NCI-H524 (cell line): ENCODE data around the gene LDB2.

Experiments
- DNase-seq, 2 experiments: peaks; one replicate each; lab custom pipeline; 2025; lab: John Stamatoyannopoulos, UW

The LDB2 gene

DNA sequence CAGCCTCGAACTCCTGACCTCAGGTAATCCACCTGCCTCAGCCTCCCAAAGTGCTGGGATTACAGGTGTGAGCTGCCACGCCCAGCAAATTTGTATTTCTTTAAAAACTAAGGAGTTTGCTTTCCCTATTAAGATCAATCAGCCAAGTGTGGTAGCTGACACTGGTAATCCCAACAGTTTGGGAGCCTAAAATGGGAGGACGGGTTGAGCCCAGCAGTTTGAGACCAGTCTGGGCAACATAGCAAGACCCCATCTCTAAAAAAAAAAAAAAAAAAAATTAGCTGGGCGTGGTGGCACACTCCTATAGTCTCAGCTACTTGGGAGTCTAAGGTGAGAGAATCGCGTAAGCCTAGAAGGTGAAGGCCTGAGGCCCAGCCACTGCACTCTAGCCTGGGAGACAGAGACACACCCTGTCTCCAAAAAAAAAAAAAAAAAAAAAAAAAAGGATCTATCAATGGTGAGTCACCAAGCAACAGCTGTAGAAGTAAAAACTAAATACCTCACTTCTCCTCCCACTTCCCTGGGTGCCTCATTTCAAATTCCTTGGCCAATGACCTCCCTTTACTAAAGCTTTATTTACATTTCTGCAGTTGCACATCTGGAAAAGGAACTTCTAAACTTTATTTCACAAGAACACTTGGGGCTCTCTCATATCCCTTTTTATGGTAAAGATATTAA, 54.5 kb downstream of the LDB2 start:
- no peak for DNase-seq

GRCh38 chr4:16838226-16838875, 60.1 kb downstream of the LDB2 start:
- no peak for DNase-seq

- DNase-seq = no peak
Observed at GRCh38 chr4:16837475-16837874, 61.0 kb downstream of the LDB2 start.

DNA sequence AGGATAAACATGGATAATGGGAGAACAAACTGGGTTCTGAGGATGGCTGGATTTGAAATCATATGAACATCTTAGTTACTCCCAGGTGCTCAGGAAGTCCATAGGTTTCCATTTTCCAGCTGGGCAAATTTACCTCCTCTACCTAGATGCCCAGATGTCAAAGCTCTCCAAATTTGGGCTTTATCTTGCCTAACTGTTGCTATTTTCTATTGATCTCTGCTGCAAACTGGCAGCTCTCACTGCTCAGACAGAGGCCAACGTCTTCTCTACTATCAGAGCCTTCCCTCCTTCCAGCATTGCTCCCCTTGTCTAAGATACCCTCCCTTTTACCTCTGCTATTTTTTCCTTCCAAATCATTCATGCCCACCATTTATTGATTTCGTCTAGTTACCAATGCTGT, 62.1 kb downstream of the LDB2 start:
- no peak for DNase-seq

DNA sequence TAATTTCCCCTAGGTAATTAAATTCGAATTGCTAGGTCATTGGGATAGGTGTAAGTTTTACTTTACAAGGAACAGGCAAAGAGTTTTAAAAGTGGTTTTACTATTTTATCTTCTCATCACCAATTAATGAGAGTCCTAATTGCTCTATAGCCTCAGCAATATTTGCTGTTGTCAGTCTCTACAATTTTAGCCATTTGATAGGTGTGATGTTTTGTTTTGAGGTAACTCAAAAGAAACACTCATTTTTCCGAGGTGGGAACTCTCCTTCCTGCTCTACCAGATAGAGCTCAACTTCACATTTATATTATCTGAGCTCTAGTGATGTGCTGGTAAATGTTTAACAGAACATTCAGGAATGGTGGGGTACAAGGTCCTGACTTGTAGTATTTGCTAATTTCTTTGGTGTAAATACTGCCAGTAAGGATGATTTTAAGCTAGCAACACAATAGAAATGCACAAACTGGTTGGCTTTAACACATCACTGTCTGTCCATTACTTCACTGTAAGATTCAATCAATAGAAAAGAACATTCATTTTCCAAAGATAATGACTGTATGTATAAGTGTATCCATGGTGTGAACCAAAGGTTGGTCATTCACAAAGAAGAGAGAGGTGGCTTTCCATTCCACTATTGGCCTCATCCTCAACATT, 62.7 kb downstream of the LDB2 start:
- DNase-seq = no peak

DNA sequence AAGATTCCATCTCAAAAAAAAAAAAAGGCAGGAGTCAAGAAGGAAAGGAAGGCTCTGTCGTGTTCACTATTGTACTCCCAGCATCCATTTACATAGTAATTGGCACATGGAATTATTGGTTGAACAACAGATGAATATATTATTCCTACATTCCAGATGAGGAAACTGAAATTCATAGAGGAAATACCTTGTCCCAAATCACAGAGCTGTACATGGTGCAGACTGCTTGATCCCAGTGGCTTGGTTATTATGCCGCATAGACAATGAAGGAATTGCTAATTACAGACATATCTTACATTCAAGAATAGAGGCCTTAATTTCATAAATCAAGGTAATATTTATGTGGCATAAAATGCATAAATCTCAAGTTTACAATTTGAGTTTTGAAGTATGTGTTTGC, 63.6 kb downstream of the LDB2 start:
- no peak for DNase-seq

DNA sequence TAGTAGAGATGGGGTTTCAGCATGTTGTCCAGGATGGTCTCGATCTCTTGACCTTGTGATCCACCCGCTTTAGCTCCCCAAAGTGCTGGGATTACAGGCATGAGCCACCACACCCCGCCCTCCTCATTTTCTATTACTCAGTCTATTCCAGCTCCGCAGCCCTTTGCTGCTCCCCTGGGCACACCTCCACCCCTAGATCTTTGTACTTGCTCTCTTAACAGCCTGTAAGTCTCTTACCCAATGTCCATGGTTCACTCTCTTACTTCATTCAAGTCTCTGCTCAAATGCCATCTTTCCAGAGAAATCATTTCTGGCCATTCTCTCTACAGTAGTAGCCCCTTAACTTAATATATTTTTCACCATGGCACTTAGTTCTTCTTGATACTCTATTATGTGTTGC, 64.7 kb downstream of the LDB2 start:
- no peak for DNase-seq

DNA sequence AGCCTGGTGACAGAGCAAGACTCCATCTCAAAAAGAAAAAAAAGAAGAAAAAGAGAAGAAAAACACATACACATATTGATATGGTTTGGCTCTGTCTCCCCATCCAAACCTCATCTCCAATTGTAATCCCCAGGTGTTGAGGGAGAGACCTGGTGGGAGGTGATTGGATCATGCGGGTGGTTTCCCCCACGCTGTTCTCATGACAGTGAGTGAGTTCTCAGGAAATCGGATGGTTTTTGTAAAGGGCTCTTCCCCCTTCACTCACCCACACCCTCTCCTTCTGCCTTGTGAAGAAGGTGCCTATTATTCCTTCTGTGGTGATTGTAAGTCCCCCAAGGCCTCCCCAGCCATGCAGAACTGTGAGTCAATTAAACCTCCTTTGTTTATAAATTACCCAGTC, 68.4 kb downstream of the LDB2 start:
- no peak for DNase-seq

DNA sequence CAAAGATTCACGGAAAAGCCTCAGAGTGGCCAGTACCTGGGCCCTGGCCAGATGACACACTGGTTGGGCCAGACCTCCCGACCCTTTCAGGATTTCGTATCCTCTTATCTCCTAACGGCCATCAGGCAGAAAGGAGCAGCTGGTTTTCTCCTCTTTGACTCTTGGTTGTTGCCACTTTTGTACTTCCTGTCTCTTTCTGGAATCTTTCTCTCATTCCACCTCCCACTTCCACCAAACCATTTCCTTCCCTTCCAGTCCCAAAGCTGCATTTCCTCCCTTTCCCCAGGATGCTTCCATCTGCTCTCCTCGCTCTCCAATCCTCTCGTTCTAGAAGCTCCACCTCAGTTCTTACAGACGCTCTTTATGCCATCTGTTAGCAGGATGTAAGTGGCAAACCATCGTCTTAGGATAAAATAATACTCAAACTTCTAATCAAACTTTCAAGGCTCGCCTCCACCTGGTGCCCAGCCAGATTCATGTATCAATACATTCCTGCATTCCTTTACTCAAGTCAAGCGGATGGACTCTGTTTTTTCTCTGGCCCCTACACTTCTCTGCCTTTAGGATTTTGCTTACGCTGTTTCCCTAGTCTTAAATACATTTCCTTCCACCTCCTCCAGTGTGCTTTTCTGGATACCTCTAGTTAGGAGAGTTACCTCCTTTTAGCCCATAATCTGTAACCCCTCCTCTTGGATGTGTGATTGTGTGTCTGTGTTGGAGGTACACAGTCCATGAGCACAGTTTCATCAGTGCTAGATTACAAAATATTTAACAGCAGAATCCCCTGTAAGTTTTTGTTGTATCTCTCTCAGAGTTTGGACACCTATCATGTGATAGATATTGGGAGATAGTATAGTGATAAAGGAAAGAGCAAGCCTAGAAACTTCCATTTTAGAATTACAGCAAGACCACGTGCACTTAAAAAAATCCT, 70.4 kb downstream of the LDB2 start:
- DNase-seq = peak; percentile 33 to 70

- DNase-seq = no peak
Observed at GRCh38 chr4:16827045-16827444, 71.4 kb downstream of the LDB2 start.

DNA sequence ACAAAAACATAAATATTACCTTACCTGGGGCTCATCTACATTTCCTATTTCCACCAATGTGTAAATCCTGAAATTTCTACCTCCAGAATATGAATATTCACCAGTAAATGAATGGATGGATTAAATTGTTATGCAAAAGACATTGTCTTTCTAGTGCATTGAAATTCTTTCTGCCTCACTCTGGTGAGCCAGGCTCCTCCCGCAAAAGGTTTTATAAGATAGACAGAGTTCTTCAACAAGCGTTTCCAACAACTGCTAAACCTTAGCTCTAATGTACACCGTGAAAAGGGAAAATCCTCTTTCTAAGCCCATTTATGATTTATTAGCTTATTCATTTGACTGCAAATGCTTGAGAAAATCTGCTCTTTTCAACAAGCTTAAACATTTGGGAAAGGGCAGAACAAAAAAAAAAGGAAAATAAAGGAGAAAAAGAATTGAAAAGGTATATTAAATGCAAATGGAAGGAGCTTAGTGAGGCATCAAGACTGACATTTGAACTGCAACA, 72.0 kb downstream of the LDB2 start:
- no peak for DNase-seq

GRCh38 chr4:16824278-16824806, 74.1 kb downstream of the LDB2 start:
- DNase-seq = no peak

DNA sequence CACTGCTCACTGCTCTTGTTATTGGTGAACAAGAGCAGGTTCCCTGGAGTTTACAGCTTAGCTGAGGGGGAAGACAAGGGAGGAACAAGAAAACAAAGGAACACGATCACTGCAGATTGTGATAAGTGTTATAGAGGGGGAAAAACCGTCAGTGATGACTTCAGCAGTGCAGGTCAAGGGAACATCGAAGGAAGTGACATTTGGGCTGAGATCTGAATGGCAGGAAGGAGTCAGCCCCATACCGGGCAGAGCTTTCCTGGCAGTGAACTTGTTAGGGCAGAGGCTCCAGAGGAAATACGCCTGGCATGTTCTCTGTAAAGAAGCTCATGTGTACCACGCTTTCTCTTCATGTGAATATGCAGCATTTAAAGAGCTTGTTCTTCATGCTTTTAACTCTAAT, 78.1 kb downstream of the LDB2 start:
- no peak for DNase-seq

- DNase-seq = no peak
Observed at GRCh38 chr4:16819652-16820051, 78.8 kb downstream of the LDB2 start.

DNA sequence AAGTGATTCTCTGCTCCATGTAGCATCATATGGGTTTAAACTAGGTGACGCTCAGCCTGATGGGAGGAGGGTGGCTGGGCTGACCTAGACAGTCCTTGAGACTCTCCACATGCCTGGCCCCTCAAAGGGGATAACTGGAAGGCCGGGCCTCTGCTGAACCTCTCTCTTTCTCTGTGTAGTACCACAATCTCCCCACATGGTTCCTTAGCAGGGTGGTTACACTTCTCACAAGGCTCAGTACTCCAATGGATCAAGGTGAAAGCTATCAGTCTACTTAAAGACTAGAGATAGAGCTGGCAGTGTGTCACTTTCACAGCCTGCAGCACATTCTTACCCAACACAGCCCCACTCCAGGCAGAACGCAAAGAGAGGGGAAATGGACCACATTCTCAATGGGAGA, 80.4 kb downstream of the LDB2 start:
- no peak for DNase-seq

GRCh38 chr4:16817286-16817685, 81.2 kb downstream of the LDB2 start:
- DNase-seq = no peak

DNA sequence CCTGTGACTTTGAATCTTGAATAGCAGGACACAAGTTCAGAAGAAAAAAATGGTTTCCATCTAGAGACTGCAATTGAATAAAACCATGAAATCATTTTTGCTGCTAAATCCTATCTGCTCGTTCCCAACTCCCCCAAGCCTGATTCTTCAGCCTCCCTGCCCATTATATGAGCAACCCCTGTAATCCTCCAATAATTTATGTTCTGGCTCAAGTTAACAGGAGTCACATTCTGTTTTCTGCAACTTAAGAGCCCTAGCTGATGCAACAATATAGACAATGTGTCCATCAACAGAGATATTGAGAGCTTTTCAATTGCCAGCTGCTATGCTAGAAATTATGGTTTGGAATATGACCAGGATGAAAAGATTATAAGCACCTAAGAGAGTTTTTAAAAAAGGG, 84.1 kb downstream of the LDB2 start:
- no peak for DNase-seq

DNA sequence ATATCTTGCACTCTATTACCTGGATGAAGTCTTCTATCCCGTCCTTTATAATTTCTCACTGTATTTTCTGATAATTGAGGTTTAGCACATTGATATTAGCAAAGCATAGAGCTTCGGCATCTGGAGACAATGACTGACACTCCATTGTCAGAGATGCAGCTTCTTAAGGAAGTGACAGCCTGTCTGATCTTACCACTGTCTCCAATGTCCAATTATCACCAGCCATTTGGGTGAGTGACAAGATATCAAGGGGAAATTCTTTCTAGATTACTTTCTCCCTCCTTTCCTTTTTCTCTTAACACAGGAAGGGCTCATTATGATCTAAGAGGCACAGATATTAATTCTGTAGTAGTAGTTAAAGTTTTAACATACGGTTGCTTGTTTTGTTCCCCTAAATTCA, 86.4 kb downstream of the LDB2 start:
- DNase-seq = no peak

- DNase-seq = no peak
Observed at GRCh38 chr4:16809943-16810342, 88.5 kb downstream of the LDB2 start.

DNA sequence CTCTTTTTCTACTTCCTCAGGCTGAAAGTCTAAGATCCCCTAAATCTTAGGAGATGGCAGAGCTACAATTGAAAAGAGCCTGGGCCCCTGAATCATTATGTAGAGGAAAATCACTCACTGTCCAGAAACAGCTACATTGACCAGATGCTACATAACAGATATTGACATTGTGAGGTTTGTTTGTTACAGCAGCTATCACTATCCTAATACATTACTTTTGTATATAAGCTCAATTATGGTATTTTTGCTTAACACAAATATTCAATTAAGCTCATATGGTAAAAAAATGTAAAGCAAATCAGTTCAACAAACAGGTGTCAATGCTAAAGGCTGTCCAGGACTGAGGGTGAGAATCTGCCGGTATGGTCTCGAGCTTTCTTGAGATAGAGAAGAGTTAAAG, 89.4 kb downstream of the LDB2 start:
- DNase-seq = no peak

GRCh38 chr4:16807355-16807754, 91.1 kb downstream of the LDB2 start:
- peak in 1 of 2 experiments; percentile 13 for DNase-seq

- DNase-seq = no peak
Observed at GRCh38 chr4:16804581-16804980, 93.9 kb downstream of the LDB2 start.
